T1000 (cell line): ENCODE data around the gene PPIP5K2.
"Not testable (repeated sequence)": the region's sequence is repeated elsewhere in the genome, so short reads cannot be mapped to it uniquely, and the experiment has no call there.

Experiments used
- DNase-seq: peaks from one replicate; lab custom pipeline; 2025; ENCODE audit warnings: mixed read lengths; lab: John Stamatoyannopoulos, UW

PPIP5K2 gene

GRCh38 chr5:103119765-103120606 is at the start of gene PPIP5K2, which contains the start of gene GIN1:
Gene PPIP5K2 (plus strand): TSS chr5:103120301. CDS start chr5:103129590, 9,289 bp downstream.
Gene GIN1 (minus strand): TSS chr5:103120138. CDS start chr5:103108707, 11,431 bp downstream.
- DNase-seq, result peak; percentile 92

DNA sequence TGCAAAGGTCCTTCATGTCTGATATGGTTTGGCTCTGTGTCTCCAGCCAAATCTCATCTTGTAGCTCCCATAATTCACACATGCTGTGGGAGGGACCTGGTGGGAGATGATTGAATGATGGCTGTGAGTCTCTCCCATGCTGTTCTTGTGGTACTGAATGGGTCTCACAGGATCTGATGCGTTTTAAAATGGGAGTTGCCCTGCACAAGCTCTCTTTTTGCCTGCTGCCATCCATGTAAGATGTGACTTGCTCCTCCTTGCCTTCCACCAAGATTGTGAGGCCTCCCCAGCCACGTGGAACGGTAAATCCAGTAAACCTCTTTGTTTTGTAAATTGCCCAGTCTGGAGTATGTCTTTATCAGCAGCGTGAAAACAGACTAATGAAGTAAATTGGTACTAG is 46.6 kb upstream of the PPIP5K2 start:
- DNase-seq, result not testable (repeated sequence)

DNA sequence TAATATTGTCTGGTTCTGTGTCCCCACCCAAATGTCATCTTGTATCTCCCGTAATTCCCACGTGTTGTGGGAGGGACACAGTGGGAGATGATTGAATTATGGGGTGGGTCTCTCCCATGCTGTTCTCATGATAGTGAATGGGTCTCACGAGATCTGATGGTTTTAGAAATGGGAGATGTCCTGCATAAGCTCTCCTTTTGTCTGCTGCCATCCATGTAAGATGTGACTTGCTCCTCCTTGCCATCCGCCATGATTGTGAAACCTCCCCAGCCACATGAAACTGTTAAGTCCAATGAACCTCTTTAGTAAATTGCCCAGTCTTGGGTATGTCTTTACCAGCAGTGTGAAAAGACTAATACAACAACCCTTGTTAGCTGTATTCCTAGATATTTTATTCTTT is 44.7 kb upstream of the PPIP5K2 start:
- no peak for DNase-seq

- no peak for DNase-seq
Observed at GRCh38 chr5:103079796-103080195, 40.3 kb upstream of the PPIP5K2 start.

DNA sequence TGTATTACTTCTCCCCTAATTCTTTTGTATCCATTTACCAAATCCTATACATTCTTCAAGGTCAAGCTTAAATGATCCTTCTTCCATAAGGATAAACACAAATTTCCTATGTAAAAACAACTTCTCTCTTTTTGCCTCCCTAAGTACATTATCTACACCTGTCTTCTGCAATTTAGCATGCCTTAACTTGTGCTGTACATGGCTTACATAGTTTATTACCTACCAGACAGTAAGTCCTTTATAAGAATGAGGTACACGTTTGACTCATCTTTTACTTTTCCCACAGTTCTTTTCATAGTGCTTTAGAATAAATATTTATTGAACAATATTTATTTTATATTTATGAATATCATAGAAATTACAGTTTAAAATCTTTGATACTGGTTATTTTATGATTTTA is 33.6 kb upstream of the PPIP5K2 start:
- DNase-seq, result no peak

DNA sequence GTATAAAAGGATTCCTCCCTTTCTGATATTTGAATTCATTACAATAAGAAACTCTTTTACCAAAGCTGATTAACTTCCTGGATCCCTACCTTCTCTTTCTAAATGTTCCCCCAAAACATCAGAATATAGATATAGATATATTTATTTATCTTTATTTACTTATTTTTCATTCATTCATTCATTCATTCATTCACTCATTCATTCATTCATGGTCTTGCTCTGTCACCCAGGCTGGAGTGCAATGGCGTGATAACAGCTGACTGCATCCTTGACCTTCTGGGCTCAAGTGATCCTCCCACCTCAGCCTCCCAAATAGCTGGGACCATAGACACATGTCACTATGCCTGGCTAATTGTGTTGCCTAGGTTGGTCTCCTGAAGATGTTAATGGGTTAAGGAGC is 30.8 kb upstream of the PPIP5K2 start:
- DNase-seq, result no peak

GRCh38 chr5:103090791-103091190 is 29.3 kb upstream of the PPIP5K2 start:
- no peak for DNase-seq

DNA sequence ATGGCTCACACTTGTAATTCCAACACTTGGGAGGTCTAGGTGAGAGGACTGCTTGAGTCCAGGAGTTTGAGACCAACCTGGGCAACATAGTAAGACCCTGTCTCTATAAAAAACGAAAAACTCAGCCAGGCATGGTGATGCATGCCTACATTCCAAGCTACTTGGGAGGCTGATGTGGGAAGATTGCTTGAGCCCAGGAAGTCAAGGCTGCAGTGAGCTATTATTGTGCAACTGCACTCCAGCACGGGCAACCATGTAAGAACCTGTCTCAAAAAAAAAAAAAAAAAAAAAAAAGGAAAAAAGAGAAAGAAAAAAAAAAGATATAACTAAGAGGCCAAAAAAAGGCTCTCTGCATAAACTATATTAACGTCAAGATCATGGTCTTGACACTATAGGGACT is 27.4 kb upstream of the PPIP5K2 start:
- DNase-seq, result no peak

DNA sequence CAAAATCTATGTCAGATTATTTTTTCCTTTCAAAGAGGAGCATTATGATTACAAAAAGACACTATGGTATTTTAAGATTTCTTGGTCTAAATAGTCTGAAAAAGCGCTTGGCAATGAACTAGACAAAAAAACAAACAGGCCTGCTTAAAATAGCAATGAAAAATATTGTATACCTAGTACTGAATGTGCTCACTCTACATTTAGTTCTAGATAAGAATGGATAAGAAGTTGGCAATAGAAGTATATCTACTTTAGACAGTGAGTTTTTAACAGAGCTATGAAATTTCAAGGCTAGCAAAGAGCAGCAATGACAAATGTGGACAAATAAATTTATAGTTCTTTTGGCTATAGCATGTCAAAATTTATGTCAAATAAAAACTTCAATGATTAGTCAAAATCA is 26.4 kb upstream of the PPIP5K2 start:
- DNase-seq, result no peak

DNA sequence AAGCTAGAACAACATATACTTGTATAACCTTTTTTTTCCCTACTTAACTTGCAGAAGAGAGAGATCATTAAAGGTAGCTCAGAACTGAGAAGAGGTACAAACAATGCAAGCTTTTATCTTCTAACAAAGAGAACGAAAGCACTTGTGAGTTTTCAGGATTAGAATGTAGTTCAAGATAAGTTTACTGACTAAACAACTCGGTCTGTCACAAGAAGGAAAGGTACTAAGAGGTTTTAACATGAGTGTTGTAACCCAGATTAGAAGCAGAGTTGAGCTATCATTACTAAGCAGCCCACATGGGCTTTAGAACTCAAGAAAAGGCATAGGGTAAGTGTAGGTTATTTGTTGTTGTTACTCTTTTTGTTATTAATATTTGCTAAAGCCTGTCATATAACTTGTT is 25.4 kb upstream of the PPIP5K2 start:
- no peak for DNase-seq

DNA sequence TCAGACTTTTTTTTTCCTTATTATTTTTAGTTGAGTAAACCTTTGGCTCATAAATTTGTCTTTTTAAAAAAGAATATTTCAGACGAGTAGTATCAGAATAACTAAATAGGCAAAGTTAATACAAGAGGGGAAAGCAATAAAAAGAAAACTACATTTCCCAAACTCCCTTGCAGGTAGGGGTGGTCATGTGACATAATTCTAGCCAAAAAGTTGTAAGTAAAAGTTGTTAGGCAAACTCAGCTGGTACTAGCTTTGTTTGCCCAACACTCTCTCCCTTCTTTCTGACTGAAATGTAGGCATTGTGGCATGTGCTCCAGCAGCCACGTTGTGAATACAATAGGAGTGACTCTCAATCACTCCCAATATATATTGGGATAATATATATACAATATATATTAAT is 21.1 kb upstream of the PPIP5K2 start:
- DNase-seq, result no peak

DNA sequence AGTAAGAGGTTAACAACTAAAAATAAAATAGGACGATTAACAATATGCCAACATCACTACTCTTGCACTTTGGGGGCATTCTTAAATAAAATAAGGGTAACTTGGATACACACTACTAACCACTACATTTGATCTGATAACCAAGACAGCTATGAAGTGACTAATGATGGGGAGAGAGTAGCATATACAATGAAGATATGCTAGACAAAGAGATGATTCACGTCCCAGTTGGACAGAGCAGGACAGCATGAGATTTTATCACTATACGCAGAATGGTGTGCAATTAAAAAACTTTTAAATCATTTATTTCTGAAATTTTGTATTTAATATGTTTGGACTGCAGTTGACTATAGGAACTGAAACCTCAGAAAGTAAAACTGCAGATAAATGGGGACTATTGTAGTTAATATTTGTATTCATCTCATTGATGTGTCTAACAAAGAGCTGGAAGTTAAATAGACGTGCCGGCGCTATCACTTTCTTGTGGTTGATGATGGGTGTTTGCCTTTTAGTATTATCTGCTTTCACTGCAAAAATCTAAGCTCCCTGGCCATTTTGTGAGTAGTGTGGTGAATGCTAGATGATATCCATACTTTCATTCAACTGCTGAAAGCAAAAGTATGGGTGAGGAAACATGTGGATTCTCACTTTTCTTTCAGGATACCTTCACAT is 18.9 kb upstream of the PPIP5K2 start:
- DNase-seq, result no peak

DNA sequence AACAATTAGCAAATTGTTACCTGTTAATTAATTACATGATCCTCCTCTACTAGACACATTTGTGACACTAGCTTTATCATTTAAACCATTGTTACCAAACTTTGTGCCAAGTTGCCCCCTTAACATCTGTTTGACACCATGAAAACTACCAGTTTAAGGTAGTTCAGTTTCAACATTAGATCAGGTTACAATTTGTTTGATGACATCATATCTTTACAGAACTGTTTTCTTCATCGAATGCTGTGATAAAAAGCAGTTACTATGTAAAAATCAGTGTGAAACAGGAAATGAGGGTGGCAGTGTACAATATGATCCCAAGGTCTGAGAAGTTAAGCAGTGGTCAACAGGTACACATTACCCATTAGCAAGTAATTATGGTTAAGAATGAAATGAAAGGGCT is 17.9 kb upstream of the PPIP5K2 start:
- no peak for DNase-seq

- DNase-seq, result no peak
Observed at GRCh38 chr5:103108086-103108485, 12.0 kb upstream of the PPIP5K2 start.

DNA sequence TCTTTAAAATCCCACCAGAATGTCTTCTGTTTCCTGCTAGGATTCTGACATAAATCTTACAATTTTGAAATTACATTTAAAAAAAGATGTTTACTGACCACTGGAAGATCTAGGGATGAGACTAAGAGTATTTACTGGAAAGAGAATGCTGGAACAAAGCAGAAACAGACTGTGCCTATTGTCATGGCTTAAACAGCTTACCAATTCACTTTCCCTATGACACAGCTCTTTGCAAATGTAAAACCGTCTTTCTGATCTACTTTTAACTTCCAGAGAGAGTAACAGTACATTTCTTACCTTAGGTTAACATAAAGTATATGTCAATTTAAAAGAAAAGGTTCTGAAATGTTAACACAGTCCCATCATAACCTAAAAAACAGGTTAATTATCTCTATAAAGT is 10.8 kb upstream of the PPIP5K2 start:
- no peak for DNase-seq

DNA sequence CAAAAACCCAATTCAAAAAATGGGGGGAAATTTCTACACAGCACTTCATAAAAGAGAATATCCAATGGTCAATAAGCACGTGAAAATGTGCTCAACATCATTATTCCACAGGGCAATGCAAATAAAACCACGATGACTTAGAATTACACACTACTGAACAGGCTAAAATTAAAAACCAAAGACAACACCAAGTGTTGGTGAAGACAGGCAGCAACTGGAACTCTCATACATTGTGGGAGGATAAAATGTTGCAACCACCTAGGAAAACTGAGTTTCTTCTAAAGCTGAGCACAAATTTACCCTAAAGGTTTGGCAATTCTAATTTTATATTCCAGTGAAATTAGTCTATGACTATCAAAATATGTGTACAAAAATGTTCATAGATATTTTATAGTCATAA is 9.7 kb upstream of the PPIP5K2 start:
- DNase-seq, result no peak

GRCh38 chr5:103111468-103111867 is 8.6 kb upstream of the PPIP5K2 start:
- DNase-seq, result no peak

- DNase-seq, result no peak
Observed at GRCh38 chr5:103112910-103113309, 7.2 kb upstream of the PPIP5K2 start.

GRCh38 chr5:103114440-103114839 is 5.7 kb upstream of the PPIP5K2 start:
- no peak for DNase-seq

GRCh38 chr5:103117471-103117991 is 2.6 kb upstream of the PPIP5K2 start:
- DNase-seq, result no peak

- DNase-seq, result no peak
Observed at GRCh38 chr5:103119070-103119764, 884 bp upstream of the PPIP5K2 start.

DNA sequence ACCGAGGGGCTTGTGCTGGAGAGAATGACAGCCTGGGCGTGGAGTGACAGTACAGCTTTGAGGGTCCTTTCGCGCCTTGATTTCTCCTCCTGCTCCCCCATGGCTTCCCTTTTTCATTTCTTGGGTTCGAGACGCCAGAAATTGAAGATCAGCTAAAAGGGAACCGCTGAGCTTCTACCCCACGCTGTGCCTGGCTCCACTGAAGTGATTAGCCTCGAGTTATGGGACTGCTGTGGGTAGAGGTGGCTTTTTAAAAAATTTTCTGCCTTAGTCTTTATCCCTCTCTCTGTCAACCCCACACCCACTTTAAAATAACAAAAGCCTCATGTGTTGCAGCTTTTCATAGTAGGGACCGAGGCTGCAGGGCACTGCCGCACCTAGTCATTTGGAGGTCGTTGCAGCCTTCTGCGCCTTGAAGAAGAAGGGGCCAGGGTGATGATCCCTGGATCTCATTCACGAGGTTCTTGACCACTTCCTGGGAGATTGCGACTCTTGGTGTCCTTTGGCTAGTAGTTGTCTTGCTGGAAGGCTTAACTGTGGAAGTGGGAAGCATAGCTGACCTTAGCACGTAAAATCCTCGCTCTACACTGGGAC is 603 bp downstream of the PPIP5K2 start:
- no peak for DNase-seq
